Ovary (tissue), 9 donors: ENCODE measurements around the gene TMEM79. TPM values are rescaled to one million over a fixed set of nuclear protein-coding genes. Genes with fewer than 3 reads are reported as not detected.

Experiments used
- DNase-seq, 5 donors: peaks; one replicate each; pipeline ENCODE4 v3.0.0-alpha.2; 2019 to 2020
- H3K27ac ChIP-seq, 2 donors: fragments of 200-600 bp; one replicate each; pipeline versions ENCODE4 v1.5.1 to v1.8.0; 2019 to 2022
- H3K27me3 ChIP-seq: fragments of 200-600 bp; one replicate; pipeline ENCODE4 v1.8.0; 2022
- H3K36me3 ChIP-seq: fragments of 200-600 bp; sonication (generic); one replicate; pipeline ENCODE4 v1.5.1; 2019
- H3K4me1 ChIP-seq: one replicate; pipeline ENCODE4 v1.8.1; 2013; ENCODE audit warnings: mild to moderate bottlenecking, moderate library complexity; ENCODE audit not compliant: insufficient read depth
- H3K4me3 ChIP-seq: fragments of 200-600 bp; sonication (generic); one replicate; pipeline ENCODE4 v1.5.1; 2017
- H3K9me3 ChIP-seq, 2 donors: fragments of 200-600 bp in 1 of 2; sonication (generic) in 1 of 2; one replicate each; pipeline versions ENCODE4 v1.5.1 to v1.8.1; 2013 to 2019; ENCODE audit warnings: mild to moderate bottlenecking in 1 of 2, moderate library complexity in 1 of 2
- CTCF ChIP-seq, 3 donors: fragments of 450-650 bp in 2 of 3; fragments of 200-600 bp in 1 of 3; IDR thresholded peaks; one replicate each; pipeline versions ENCODE4 v1.5.1 to v1.8.0; 2016 to 2022; ENCODE audit warnings: antibody characterized with exemption in 3 of 3, mild to moderate bottlenecking in 1 of 3
- EP300 ChIP-seq: sonication (generic); formaldehyde crosslinking; IDR thresholded peaks from one replicate; pipeline ENCODE4 v1.6.1; 2017; ENCODE audit warnings: antibody characterized with exemption
- POLR2A ChIP-seq: fragments of 450-650 bp; IDR thresholded peaks from one replicate; pipeline ENCODE4 v1.6.1; 2017; ENCODE audit warnings: antibody characterized with exemption, mild to moderate bottlenecking, moderate library complexity
- WGBS, 3 donors: extraction: QIAGEN DNeasy Blood & Tissue Kit in 1 of 3; methylation state at CpG; one replicate each; pipeline versions ENCODE4 v1.1.5 to v1.1.7; 2013 to 2017; 5-methylcytosine and 5-hydroxymethylcytosine counted together
- intact Hi-C, 4 donors: fragments of 100-400 bp; cut with DNase I; formaldehyde crosslinking; loops; one replicate each; pipeline versions ENCODE4 v1.11.0 to v1.15.1; 2022 to 2023
- polyA plus RNA-seq, 2 donors: library from polyadenylated mRNA; stranded (reverse); fragments of 200-250 nt in 1 of 2; fragments of 350-450 nt in 1 of 2; fragmentation: Illumina TruSeq in 1 of 2; extraction: RNeasy Lipid Tissue Mini Kit (QIAGEN cat#74804) in 1 of 2; gene quantifications; one replicate each; pipeline ENCODE4 v1.2.3, GENCODE V29; 2013 to 2014
- total RNA-seq, 7 donors: library from RNA; depleted of rRNA in 2 of 7; stranded (reverse); fragments of >200 nt in 2 of 7; fragmentation: NEBNext Ultra II Directional in 3 of 7; extraction: Animal tissue kit (Norgen Biotek cat#: 25700) in 3 of 7; gene quantifications; one replicate each; pipeline versions ENCODE4 v1.1.0 to v1.2.4, GENCODE V29; 2016 to 2023
- donor health status: DM: no; HTN: no; CAD: no; lungs with moderate emphysema.
- donor health status: DM: no; HTN: no; CAD: no.
- donor health status: Bipolar disorder and iron deficiency.
- donor health status: DM: yes; HTN: yes; CAD: no.
- donor health status: DM: no; HTN: no; CAD: no.
- donor health status: DM: yes; HTN: yes; CAD: no.

Gene TMEM79
- total and polyA plus RNA-seq, 9 donors, result 0.80 to 3.3 (median 2.1) TPM

- DNase-seq, result peak in 1 of 5 donors; percentile 49
- Histone ChIP-seq H3K27me3 (no peaks in the 10 kb centered on the region), H3K27ac (no peak overlapping the region), H3K4me3 (peak overlapping the region; percentile 6), H3K9me3 (no peaks in the 10 kb centered on the region), H3K36me3 (no peaks in the 10 kb centered on the region), H3K4me1 (peaks cover 4% of the 10 kb centered on the region)
- TF ChIP-seq CTCF (IDR thresholded peaks at IDR 0.05) (no peak), EP300 (no peak), POLR2A (no peak)
- intact Hi-C loops, result loop anchor here in 1 of 4 donors (5.0 kb wide), 1 partner anchor 287 kb away; no protein-coding TSS in a partner anchor
- 1 to 4% (median 3%) methylated on average over 46 to 69 of the region's 69 CpGs for WGBS, 3 donors
Measured at GRCh38 chr1:156245451-156246232, 38.5 kb upstream of the TMEM79 start.

GRCh38 chr1:156246241-156246780 lies 37.8 kb upstream of the TMEM79 start:
- Histone ChIP-seq H3K27ac (no peak overlapping the region), H3K4me3 (no peak overlapping the region), H3K27me3 (no peaks in the 10 kb centered on the region), H3K4me1 (peaks cover 4% of the 10 kb centered on the region), H3K9me3 (no peaks in the 10 kb centered on the region), H3K36me3 (no peaks in the 10 kb centered on the region)
- intact Hi-C loops, result loop anchor here in 1 of 4 donors (5.0 kb wide), 1 partner anchor 286 kb away; no protein-coding TSS in a partner anchor
- no peak for DNase-seq
- TF ChIP-seq POLR2A (no peak), CTCF (IDR thresholded peaks at IDR 0.05) (no peak), EP300 (no peak)
- WGBS, 3 donors, result 40 to 48% (median 44%) methylated on average over 10 of the region's 10 CpGs

- no peak overlapping the region for H3K27ac ChIP-seq
- H3K27me3 ChIP-seq, result no peaks in the 10 kb centered on the region
- peak in 1 of 5 donors; percentile 39 for DNase-seq
- no peak overlapping the region for H3K4me3 ChIP-seq
- H3K36me3 ChIP-seq, result no peaks in the 10 kb centered on the region
- intact Hi-C loops, result loop anchor here in 1 of 4 donors (5.0 kb wide), 1 partner anchor 285 kb away; no protein-coding TSS in a partner anchor
- H3K4me1 ChIP-seq, result peaks cover 4% of the 10 kb centered on the region
- H3K9me3 ChIP-seq, result no peaks in the 10 kb centered on the region
- 27 to 34% (median 33%) methylated on average over 16 of the region's 16 CpGs for WGBS, 3 donors
- TF ChIP-seq EP300 (no peak), CTCF (IDR thresholded peaks at IDR 0.05) (no peak), POLR2A (no peak)
Measured at GRCh38 chr1:156246781-156247459, 37.2 kb upstream of the TMEM79 start.

- Histone ChIP-seq H3K4me3 (no peak within 1 kb of the TSS), H3K9me3 (no peaks in the 10 kb centered on the region), H3K36me3 (no peaks in the 10 kb centered on the region), H3K27ac (no peak within 1 kb of the TSS), H3K4me1 (peaks cover 4% of the 10 kb centered on the region), H3K27me3 (no peaks in the 10 kb centered on the region)
- TF ChIP-seq EP300 (no peak), POLR2A (no peak), CTCF (IDR thresholded peaks at IDR 0.05) (no peak)
- peak in 1 of 5 donors; percentile 40 for DNase-seq
- intact Hi-C loops, result loop anchor here in 1 of 4 donors (5.0 kb wide), 1 partner anchor 285 kb away; no protein-coding TSS in a partner anchor
- 36 to 48% (median 39%) methylated on average over 15 to 16 of the region's 16 CpGs for WGBS, 3 donors
Measured at GRCh38 chr1:156247460-156248322, 36.4 kb upstream of the TMEM79 start, which contains the start of gene PAQR6. PAQR6 (minus strand) TSS chr1:156248056; CDS start chr1:156246731, 1,325 bp downstream.
